GM08714 (cell line): Measurements from ENCODE around the gene LDLRAD4.

Source experiments
- H3K4me3 ChIP-seq: fragments of 200-500 bp; sonication (Bioruptor generic); 2 replicates; pipeline ENCODE4 v1.5.1; 2014; ENCODE audit warnings: mild to moderate bottlenecking, low read length, inconsistent platforms
- ZNF274 ChIP-seq: IDR thresholded peaks from 2 replicates; pipeline ENCODE4 v1.6.1; 2012; ENCODE audit warnings: mild to moderate bottlenecking, low read depth, low read length

The LDLRAD4 gene

GRCh38 chr18:13186687-13187086 lies 31.9 kb upstream of the LDLRAD4 start:
- H3K4me3 ChIP-seq, result no peak overlapping the region
- no peak for TF ChIP-seq ZNF274

- no peak overlapping the region for H3K4me3 ChIP-seq
- TF ChIP-seq ZNF274, result no peak
These were observed 31.1 kb upstream of the LDLRAD4 start for GRCh38 chr18:13187498-13187897.

- no peak for TF ChIP-seq ZNF274
- H3K4me3 ChIP-seq, result no peak overlapping the region
These were observed 27.5 kb upstream of the LDLRAD4 start for GRCh38 chr18:13191031-13191430.

- TF ChIP-seq ZNF274, result no peak
- no peak overlapping the region for H3K4me3 ChIP-seq
These were observed 26.8 kb upstream of the LDLRAD4 start for GRCh38 chr18:13191779-13192178.

- no peak for TF ChIP-seq ZNF274
- no peak overlapping the region for H3K4me3 ChIP-seq
These were observed 25.6 kb upstream of the LDLRAD4 start for GRCh38 chr18:13192970-13193369.

GRCh38 chr18:13194239-13194638 lies 24.3 kb upstream of the LDLRAD4 start:
- no peak overlapping the region for H3K4me3 ChIP-seq
- TF ChIP-seq ZNF274, result no peak

GRCh38 chr18:13198701-13199100 lies 19.9 kb upstream of the LDLRAD4 start:
- no peak overlapping the region for H3K4me3 ChIP-seq
- TF ChIP-seq ZNF274, result no peak

GRCh38 chr18:13199169-13199568 lies 19.4 kb upstream of the LDLRAD4 start:
- TF ChIP-seq ZNF274, result no peak
- H3K4me3 ChIP-seq, result no peak overlapping the region

- no peak overlapping the region for H3K4me3 ChIP-seq
- TF ChIP-seq ZNF274, result no peak
These were observed 17.3 kb upstream of the LDLRAD4 start for GRCh38 chr18:13201292-13201691.

- no peak for TF ChIP-seq ZNF274
- no peak overlapping the region for H3K4me3 ChIP-seq
These were observed 16.0 kb upstream of the LDLRAD4 start for GRCh38 chr18:13202571-13202970.

- TF ChIP-seq ZNF274, result no peak
- no peak overlapping the region for H3K4me3 ChIP-seq
These were observed 12.3 kb upstream of the LDLRAD4 start for GRCh38 chr18:13206301-13206700.

GRCh38 chr18:13207294-13207693 lies 11.3 kb upstream of the LDLRAD4 start:
- TF ChIP-seq ZNF274, result no peak

GRCh38 chr18:13211534-13211933 lies 7.0 kb upstream of the LDLRAD4 start:
- no peak for TF ChIP-seq ZNF274
- no peak overlapping the region for H3K4me3 ChIP-seq

More at GRCh38 chr18:13207294-13207693, 11.3 kb upstream of the LDLRAD4 start:
- no peak overlapping the region for H3K4me3 ChIP-seq

GRCh38 chr18:13213036-13213795 lies 5.3 kb upstream of the LDLRAD4 start:
- no peak overlapping the region for H3K4me3 ChIP-seq
- TF ChIP-seq ZNF274, result no peak

- H3K4me3 ChIP-seq, result no peak overlapping the region
- no peak for TF ChIP-seq ZNF274
These were observed 4.0 kb upstream of the LDLRAD4 start for GRCh38 chr18:13214609-13215008.

GRCh38 chr18:13216092-13216582 lies 2.4 kb upstream of the LDLRAD4 start:
- no peak overlapping the region for H3K4me3 ChIP-seq
- no peak for TF ChIP-seq ZNF274
